H7 (cell line): ENCODE data around the gene PRKCA. TPM values are rescaled to one million over a fixed set of nuclear protein-coding genes. Genes with fewer than 3 reads are reported as not detected.

Source experiments
- DNase-seq: peaks from one replicate; pipeline ENCODE4 v3.0.0; 2012
- H3K27me3 ChIP-seq: 2 replicates; pipeline ENCODE4 v1.6.0; 2011; ENCODE audit warnings: mild to moderate bottlenecking, low read length; ENCODE audit not compliant: control insufficient read depth, insufficient read depth
- H3K36me3 ChIP-seq: replicated peaks from 2 replicates; pipeline ENCODE4 v1.5.1; 2011; ENCODE audit warnings: low read length; ENCODE audit not compliant: control insufficient read depth, insufficient read depth
- H3K4me3 ChIP-seq: 2 replicates; pipeline ENCODE4 v1.5.1; 2011; ENCODE audit warnings: low read depth, mild to moderate bottlenecking, control low read depth, low read length, moderate library complexity; ENCODE audit not compliant: insufficient read depth
- total RNA-seq: library from RNA; depleted of rRNA; stranded (reverse); fragments of >200 nt; shearing (Covaris generic); gene quantifications from 2 replicates; pipeline ENCODE4 v1.2.3, GENCODE V29; 2014

The PRKCA gene
- total RNA-seq, 1 experiment from 2014 or later = 10.0 TPM

GRCh38 chr17:66406701-66407644, 104.6 kb downstream of the PRKCA start:
- H3K4me3 ChIP-seq = no peak overlapping the region
- no peaks in the 10 kb centered on the region for H3K27me3 ChIP-seq
- no peaks in the 10 kb centered on the region for H3K36me3 ChIP-seq
- DNase-seq = no peak

DNA sequence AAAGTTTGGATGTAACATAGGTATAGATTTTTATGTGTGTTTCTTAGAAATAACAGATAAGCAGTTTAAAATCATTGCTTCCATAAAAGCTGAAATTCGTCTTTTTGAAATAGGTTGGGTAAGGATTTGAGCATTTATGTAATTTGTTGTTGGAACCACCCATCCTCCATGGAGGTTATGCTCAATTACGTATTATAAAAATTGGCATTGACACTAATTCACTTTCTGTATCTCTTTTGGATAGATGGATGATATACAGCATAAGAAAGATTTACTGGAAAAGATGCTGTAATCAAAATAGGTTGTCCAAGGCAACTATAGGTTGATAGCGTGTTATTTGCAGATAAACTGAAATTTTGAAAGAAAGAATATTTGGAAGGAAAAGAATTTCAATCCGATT, 105.5 kb downstream of the PRKCA start:
- Histone ChIP-seq H3K4me3 (no peak overlapping the region), H3K27me3 (no peaks in the 10 kb centered on the region)
- no peak for DNase-seq

GRCh38 chr17:66411520-66411919, 109.1 kb downstream of the PRKCA start:
- Histone ChIP-seq H3K4me3 (no peak overlapping the region), H3K27me3 (no peaks in the 10 kb centered on the region)

More for the DNA sequence above, 105.5 kb downstream of the PRKCA start:
- no peaks in the 10 kb centered on the region for H3K36me3 ChIP-seq

DNA sequence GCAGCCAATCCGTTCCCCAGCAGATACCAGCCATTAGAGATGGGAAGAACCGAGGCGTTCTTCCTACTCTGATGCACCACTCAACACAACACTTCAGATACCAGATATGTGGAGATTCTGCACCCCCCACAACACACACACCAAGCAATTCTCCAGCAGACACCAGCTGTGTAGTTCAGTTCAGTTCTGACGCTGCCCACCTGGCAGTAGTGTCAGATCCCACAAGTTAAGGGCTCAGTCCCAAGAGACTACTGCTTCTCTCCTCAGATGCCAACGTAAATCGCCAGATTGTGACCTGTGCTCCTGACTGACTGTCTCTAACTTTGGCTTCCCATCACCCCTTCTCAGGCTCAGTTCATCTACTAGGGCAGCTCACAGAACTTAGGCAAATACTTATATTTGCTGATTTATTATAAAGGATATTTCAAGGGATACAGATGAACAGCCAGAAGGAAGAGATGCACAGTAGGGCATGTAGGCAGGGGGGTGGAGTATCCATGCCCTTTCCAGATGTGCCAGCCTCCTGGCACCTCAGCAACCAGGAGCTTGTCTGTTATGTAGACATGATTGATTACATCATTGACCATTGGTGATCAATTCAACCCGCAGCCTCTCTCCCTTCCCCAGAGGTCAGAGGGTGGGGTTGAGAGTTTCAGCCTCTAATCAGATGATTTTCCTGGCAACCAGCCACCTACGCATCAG, 110.6 kb downstream of the PRKCA start:
- Histone ChIP-seq H3K4me3 (no peak overlapping the region), H3K27me3 (no peaks in the 10 kb centered on the region), H3K36me3 (no peaks in the 10 kb centered on the region)
- no peak for DNase-seq

More at GRCh38 chr17:66411520-66411919, 109.1 kb downstream of the PRKCA start:
- no peaks in the 10 kb centered on the region for H3K36me3 ChIP-seq
- DNase-seq = no peak

DNA sequence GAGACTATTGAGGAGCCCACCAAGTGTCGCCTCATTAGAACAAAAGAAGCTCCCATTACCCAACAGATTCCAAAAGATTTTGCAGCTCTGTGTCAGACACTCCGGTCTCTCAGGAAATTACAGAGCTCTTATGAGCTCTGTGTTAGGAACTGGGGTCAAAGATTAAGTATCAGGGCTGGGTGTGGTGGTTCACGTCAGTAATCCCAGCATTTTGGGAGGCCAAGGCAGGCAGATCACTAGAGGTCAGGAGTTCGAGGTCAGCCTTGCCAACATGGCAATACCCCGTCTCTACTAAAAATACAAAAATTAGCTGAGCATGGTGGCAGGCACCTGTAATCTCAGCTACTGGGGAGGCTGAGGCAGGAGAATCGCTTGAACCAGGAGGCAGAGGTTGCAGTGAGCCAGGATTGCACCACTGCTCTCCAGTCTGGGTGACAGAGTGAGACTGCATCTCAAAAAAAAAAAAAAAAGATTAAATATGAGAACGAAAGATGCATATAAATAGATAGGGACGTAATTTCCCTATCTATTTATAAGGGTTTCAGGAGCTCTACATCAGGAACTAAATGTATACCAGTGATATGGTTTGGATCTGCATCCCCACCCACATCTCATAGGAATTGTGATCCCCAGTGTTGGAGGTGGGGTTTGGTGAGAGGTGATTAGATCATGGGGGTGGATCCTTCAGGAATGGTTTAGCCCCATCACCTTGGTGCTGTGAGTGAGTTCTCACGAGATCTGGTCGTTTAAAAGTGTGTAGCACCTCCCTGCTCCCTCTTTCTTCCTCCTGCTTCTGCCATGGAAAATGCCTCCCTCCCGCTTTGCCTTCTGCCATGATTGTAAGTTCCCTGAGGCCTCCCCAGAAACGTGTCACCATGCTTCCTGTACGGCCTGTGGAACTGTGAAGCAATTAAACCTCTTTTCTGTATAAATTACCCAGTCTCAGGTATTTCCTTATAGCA, 111.4 kb downstream of the PRKCA start:
- no peaks in the 10 kb centered on the region for H3K36me3 ChIP-seq
- H3K4me3 ChIP-seq = no peak overlapping the region
- H3K27me3 ChIP-seq = no peaks in the 10 kb centered on the region
- DNase-seq = no peak

DNA sequence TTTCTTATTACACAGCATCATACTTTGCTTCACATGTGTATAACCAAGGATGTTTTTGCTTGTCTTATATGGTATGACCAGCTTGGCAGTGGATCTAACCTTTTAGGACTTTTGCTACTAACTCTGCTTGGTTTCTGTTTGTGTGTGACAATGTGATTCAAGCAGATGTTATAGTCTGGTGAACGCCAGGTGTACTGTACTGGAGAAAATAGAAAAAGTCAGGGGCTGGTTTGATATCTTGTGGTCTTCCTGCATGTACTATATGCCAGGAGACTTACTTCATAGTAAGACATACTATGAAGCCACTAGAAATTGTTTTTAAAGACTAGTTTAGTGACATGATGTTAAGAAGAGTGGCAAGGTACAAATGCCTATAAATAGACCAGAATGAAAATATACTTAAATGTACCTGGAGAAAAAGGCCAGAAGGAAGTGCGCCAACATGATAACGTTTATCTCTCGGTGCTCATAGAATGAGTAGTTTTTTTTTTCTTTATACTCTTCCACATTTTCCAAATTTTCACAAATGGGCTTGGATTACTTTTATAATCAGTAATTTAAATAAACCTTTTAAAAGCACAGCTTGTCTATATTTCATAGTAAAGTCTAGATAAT, 112.3 kb downstream of the PRKCA start:
- Histone ChIP-seq H3K4me3 (no peak overlapping the region), H3K27me3 (no peaks in the 10 kb centered on the region), H3K36me3 (no peaks in the 10 kb centered on the region)
- DNase-seq = no peak

DNA sequence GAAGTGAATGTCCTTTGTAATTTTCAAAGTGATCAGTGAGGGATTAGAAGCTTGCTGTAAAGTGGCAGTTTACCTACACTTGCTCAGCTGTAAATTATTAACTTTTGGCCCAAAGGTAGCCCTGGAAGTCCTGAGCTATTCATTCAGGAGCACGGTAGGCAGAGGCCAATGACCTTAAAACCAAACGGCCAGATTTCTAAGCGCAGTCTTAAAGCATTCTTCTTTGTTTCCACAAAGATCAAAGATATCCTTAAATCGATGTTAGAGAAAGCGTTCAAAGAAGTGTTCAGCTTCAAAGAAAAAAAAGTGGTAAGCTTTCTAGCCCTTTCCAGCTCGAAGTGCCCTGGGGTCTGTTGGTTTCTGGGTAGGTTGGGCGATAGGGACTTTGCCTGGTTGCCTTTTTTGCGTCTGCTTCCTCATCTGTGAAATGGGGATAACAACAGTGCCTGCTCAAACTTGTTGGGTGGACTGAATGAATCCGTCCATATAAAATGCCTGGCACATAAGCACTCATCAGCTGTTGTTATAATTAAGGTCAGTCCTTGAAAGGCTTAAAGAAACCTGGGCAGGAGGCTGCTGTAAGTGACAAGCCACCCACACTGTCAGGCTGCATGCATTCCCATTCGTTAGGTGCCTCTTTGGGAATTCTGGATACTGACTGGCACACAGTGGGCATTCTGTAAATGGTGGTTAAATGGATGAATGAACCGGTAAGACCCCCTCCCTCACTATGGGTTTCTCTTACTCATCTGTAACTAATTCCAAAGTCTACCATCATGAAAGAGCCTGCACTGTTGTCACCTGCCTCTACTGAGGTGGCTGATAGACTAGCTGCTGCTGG, 113.2 kb downstream of the PRKCA start:
- no peak overlapping the region for H3K4me3 ChIP-seq
- H3K36me3 ChIP-seq = no peaks in the 10 kb centered on the region
- no peak for DNase-seq
- H3K27me3 ChIP-seq = no peaks in the 10 kb centered on the region

GRCh38 chr17:66416207-66416940, 114.0 kb downstream of the PRKCA start:
- no peak overlapping the region for H3K4me3 ChIP-seq
- no peak for DNase-seq
- no peaks in the 10 kb centered on the region for H3K27me3 ChIP-seq
- H3K36me3 ChIP-seq = no peaks in the 10 kb centered on the region

DNA sequence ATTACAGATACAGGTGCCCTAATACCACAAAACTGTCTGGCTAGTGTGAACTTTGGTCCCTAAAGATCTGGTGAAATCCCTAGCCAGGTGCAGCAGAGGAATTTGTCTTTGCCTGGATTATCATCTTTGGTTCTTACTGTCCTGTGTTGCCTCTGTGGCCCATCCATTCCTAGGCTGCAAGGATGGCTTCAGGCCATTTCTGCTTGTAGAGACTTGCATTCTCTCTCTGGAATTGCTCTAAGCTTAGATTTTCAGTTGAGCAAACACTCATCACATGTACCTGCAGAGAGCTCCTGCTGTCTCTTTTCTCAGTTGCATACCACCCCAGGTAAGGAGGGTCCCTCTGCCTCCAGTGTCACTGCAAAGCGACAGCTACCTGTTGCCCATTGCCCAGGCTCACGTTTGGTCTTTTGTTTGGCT, 114.9 kb downstream of the PRKCA start:
- H3K4me3 ChIP-seq = no peak overlapping the region
- H3K36me3 ChIP-seq = no peaks in the 10 kb centered on the region
- no peak for DNase-seq
- H3K27me3 ChIP-seq = no peaks in the 10 kb centered on the region

DNA sequence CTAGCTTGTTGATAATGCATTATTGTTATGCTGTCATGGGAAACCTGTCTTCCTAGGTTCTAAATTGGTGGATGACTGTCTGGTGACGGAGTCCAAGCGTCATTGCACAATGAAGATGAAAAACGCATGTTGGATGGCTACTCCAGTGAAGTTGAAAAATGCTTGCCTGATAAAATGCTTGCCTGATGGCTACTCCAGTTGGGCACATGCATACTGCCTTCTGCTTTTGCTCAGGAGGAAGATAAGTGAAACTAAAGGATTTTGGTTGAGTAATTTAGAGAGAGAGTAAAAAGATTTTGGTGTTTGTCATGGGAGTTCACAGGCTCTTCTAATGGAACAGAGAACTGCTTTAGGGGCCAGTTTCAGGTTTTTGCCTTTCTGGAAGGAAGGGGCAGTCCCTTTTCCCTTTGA, 118.6 kb downstream of the PRKCA start:
- Histone ChIP-seq H3K27me3 (no peaks in the 10 kb centered on the region), H3K4me3 (no peak overlapping the region), H3K36me3 (no peaks in the 10 kb centered on the region)
- no peak for DNase-seq

DNA sequence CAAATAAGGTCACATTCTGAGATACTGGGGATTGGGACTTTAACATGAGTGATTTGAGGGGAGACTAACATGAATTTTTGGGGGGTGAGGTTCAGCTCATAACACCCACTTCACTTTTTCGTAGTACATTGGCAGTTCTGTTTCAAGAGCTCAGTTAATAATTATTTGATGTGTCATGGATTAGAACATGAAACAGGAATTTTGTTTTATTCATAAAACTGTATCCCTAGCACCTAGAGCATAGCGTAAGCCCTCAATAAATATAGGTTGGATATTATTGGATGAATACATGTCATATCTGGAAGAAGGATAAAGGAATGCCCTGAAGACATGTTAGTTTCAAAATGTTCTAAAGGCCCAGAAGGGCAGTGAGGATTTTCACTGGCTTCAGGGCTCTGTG, 119.8 kb downstream of the PRKCA start:
- Histone ChIP-seq H3K36me3 (no peaks in the 10 kb centered on the region), H3K4me3 (no peak overlapping the region), H3K27me3 (no peaks in the 10 kb centered on the region)
- DNase-seq = no peak

DNA sequence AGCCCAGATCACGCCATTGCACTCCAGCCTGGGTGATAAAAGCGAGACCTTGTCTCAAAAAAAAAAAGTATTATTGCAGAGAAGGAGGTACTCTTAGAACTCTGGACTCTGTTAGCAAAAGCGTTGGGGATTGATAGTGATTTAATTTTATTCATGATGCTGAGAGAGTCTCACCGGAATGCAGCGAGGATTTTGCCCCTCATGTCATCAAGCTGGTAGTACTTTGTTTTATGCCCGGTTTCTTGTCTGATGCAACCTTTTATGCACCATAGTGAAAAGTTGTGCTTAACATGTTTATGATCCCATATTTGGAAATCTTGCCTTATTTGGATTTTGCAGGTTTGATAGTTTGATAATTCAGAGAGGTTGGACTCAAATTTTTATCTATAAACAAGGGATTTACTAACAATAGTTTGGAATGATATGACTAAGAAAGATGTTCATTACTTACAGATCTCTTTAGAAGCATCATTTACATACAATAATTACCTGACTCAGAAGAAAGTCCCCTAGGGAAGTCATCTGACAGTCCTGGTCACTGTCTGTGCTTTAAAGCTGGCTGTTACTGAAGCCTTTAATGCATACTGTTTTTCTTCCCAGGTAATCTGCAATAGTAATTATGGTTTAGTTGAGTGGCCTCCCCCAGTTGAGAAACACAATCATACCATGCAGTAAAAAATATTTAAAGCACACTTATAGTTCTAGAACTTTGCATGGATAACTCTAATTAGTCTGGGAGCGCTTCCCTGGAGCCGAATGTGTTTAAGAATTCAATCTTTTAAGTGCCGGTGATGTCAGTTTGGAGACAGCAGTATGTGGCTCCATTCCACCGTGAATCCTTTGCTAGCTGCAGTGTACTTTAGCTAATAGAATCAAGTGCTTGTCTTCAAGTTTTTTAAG, 120.9 kb downstream of the PRKCA start:
- no peak for DNase-seq
- Histone ChIP-seq H3K4me3 (no peak overlapping the region), H3K27me3 (no peaks in the 10 kb centered on the region), H3K36me3 (no peaks in the 10 kb centered on the region)
